Activated CD4-positive, alpha-beta T cell treated with anti-CD3 and anti-CD28 coated beads, Interleukin-10, Interleukin-2, amounts not matched to agents 100 ng/mL and 50 ng/mL, durations not matched to agents 16 hours and 8 hours (primary cell): ENCODE data around the gene HSD17B1.
A peak's percentile ranks its signal among the peaks of the same experiment; 100 is the strongest.
"Not testable (repeated sequence)": the region's sequence is repeated elsewhere in the genome, so short reads cannot be mapped to it uniquely, and the experiment has no call there.

Experiments used
- DNase-seq: peaks from one replicate; pipeline ENCODE4 v3.0.0-alpha.2; 2020

HSD17B1 gene, protein sequence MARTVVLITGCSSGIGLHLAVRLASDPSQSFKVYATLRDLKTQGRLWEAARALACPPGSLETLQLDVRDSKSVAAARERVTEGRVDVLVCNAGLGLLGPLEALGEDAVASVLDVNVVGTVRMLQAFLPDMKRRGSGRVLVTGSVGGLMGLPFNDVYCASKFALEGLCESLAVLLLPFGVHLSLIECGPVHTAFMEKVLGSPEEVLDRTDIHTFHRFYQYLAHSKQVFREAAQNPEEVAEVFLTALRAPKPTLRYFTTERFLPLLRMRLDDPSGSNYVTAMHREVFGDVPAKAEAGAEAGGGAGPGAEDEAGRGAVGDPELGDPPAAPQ

DNA sequence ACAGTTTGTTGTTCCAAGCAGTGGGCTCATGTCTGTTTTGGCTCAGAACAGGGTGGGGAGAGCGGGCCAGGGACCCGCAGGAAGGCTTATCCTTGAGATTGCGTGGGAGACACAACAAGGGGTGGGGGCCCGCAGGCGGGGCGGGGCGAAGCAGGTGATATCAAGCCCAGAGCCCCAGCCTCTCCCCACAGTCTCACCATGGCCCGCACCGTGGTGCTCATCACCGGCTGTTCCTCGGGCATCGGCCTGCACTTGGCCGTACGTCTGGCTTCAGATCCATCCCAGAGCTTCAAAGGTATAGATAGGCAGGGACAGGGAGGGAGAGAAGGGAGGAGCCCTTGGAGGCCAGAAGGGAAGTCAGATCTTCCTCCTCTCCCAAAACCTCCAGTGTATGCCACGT is at the start of gene HSD17B1:
Gene HSD17B1, plus strand, starts transcription at position 188 of the 400 bp plus-strand sequence. Its CDS starts 11 bp downstream, at position 199.
- DNase-seq = not testable (repeated sequence)

DNA sequence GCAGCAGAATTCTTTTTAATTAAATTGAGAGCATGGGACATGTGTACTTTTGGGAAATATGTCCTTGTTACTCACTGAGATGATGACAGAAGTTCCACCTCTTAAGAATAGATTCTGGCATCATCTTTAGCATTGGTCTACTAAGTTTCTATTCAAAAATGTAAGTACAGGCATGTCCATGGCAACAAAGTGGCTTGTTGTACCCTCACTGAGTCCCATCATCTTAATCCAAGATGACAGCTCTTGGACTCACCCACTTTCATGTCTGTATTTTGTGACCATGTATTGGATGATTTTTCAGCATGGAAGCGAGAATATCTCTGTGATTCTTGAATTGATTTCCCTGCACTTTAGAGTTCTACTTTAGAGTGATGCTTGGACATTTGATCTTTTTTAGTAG is 49.8 kb upstream of the HSD17B1 start:
- no peak for DNase-seq

DNA sequence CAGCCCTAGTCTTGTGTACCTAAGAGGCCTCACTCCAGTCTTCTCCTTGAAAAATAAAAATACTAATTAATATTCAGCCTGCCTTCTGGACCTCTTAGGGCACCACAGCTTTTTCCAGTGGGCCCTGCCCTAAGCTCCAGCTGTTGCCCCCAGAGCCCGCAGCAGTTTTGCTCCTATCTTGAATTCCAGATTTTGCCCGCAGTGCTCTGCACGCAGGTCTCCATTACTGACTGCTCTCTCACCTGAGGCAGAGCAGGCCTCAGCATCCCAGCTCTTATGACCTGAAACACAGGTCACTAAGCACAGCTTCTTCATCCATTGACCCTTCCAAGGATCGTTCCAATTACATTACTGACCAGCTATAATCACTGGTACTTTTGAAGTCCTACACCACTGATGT is 45.1 kb upstream of the HSD17B1 start:
- no peak for DNase-seq

DNA sequence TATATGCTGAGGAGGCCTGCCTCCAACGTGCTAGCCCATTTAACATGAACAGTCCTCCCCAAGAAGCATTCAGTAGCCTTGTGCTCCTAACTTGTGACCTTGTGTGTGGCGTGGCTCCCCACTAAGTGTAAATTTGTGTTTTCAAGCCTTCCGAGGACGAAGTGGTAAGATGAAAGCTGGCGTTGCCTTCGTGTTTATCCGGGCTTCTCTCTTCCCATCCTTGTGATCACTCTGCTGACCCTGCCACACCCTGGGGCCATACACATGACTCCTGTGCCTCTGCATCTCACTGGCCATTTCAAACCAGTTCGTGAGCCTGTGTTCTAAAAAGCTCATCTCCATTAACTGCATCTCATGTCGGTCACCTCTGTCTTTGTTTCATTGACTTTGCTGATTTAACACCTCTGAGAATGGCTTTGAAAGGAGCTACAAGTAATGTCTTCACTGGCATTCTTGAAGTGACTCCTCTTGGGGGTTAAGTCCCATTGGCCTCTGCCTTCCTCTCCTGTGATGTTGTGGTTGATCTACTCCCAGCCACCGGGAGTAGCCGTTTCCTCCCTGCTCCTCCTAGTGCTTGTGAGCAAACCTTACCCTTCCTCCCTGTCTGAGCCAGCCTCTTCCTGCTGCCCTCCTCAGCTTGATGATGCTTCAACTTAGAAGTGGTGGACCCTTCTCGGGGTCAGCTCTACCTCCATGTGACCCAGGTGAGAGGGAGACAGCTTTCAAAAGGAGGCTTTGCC is 44.1 kb upstream of the HSD17B1 start:
- no peak for DNase-seq

DNA sequence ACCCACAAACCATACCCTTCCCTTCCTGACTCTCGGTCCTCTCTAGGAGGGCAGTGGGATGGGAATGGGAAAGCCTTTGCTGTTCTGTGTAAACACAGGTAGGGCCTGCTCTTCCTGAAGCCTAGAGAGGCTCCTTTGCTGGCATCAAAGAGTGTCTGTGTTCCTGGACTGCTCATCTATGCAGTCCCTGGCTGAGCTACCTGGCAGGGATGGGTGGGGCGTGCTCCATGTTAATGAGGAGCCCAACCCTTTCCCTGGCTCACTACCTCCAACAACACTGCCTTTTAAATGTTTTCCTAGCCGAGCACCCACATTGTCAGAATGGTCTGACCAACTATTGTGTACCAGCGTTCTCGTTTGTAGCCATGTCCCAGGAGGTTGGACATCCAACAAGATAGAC is 43.3 kb upstream of the HSD17B1 start:
- no peak for DNase-seq

DNA sequence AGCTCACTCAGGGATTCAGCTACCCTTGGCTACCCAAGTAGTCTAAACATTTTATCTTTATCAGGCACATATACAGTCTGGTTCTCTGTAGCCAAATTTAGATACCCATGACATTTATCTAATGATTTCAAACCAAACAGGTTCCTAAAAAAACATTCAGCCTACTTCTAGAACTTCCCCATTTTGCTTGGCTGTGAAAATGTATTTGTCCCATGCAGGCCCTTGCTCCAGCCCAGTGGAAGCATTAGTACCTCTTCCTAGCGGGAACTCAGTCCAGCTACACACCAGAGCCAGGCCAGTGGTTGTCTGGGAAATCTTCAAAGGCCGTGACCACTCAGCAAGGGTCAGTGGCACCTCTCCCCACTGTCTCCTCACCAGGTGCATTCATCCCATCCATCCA is 42.9 kb upstream of the HSD17B1 start:
- no peak for DNase-seq

DNA sequence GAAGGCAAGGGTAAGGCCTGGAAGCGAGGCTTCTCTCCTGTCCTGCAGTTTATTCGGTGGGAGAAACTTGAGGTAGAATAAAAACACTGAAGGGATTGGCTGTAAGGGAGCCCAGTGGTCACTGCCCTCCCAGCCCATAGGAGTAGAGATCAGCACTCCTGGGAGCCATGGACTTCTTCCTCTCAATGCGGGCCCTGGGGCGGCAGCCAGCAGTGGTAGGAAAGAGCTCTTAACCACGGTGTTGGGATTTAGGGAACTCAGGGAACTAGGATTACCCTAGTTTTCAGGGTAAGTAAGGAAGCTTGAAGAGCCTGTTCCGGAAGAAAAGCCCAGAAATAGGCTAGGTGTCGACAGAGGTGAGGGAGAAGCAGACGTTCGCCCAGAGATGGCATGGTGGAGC is 40.5 kb upstream of the HSD17B1 start:
- DNase-seq = no peak

DNA sequence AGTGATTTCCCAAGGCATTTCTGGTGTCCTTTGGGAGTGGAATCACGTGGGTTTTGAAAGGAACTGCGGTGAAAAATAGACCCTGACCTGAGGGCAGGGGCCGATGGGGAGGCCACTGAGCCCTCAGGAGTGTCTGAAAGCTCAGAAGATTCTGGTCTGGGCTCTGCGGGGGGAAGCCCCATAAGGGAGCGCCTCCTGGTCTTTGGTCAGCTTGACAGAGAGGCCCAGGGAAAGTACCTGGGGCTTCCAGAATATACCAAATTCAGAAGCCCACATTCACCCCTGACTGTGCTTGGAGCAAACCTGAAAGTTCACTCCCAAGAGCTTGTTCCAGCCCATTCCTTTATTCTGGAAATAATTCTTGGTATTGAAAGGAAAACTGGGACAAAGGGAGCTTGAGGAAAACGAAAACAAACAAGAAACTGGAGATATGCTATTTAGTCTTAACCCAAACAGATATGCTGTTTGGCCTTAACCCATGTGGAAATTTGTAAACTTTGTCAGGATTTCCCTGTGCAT is 39.9 kb upstream of the HSD17B1 start:
- DNase-seq = no peak

DNA sequence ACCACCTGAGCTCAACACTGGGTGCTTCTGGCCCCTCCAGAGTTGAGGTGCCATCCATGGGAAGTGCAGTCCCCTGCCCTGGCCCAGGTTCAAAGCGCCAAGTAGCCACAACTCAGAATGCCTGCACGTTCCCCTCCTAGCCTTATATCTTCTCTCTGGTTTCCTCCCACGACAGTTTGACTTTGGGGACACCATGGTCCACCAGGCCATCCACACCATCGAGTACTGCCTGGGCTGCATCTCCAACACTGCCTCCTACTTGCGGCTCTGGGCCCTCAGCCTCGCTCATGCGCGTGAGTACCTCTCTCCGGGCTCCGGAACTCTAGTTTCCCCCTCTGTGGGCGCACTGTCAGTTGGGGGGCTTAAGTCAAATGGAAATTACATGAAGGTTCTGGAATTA is 39.0 kb upstream of the HSD17B1 start:
- DNase-seq = no peak

DNA sequence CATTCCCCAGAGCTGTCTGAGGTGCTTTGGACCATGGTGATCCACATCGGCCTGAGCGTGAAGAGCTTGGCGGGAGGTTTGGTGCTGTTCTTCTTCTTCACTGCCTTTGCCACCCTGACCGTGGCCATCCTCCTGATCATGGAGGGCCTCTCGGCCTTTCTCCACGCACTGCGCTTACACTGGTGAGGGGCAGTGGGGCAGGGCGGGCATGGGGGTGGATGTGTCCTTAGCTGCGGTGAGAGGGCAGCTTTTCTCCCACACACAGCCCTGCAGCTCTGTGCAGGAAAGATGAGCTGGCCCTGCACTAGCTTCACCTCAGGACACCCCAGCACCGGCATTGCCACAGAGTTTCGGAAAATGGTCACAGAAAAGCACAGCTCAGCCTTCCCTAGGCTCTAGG is 38.4 kb upstream of the HSD17B1 start:
- no peak for DNase-seq

DNA sequence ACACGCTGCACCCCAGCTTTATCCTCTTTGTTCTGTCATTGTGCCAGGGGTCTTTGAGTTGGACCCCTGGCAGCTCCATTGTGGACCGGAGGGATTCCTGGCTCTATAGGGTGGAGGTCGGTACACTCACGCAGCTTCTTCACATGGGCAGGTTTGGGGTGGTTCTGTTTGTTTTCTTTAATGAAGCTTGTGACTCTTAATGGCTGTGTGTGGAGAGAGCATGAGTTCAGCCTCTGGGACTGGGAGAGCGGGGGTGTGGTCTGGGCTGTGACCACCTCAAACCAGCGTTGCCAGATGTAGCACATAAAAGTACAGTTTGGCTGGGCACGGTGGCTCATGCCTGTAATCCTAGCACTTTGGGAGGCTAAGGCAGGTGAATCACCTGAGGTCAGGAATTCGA is 37.9 kb upstream of the HSD17B1 start:
- no peak for DNase-seq

DNA sequence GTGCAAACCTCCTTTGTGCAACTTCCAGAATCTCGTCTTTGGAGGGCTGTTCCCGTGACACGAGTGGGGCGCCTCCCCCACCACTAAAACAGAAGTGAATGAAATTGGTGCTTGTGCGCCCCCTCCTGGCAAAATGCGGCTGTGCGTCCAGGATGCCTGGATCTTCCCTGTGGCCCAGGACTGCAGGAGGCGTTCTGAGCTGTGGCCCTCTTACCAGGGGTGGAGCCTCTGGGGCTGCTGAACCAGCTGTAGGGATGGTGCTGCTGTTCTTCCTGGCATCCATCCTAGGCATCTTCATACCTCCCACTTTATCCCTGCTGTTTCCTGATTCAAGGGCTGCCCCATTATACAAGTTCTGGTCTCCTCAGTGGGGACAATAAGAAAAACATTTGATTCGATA is 35.2 kb upstream of the HSD17B1 start:
- DNase-seq = peak; percentile 78

DNA sequence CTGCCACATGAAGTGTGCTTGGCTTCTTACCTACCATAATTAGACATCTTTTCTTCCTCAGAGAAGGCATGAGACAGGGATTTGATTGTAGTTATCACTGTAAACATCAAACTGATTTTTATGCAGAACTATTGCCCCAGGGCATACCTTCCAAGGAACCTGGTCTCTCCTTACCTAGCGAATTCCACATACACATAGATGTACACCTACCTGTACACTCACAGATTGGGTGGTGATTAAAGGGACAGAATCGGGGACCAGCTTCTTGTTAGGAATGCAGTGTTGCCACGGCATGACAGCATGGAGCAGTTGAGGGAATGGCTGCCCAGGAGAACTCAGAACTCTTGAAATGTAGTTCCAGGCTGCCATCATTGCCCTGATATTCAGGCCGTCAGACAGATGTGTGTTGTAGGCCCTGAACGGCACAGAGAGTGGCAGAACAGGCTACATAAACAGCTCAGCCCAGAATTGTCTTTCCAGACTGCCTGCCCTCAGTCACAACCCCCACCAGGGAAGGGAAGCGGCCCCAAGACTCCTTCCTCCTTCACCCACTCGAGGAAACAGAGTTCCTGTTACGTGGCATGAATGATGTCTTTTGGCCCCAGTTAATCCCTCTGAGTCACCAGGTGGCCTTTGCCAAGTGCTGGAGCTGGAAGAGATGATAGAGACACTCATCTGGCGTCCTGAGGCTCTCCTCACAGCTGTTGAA is 34.5 kb upstream of the HSD17B1 start:
- DNase-seq = no peak

DNA sequence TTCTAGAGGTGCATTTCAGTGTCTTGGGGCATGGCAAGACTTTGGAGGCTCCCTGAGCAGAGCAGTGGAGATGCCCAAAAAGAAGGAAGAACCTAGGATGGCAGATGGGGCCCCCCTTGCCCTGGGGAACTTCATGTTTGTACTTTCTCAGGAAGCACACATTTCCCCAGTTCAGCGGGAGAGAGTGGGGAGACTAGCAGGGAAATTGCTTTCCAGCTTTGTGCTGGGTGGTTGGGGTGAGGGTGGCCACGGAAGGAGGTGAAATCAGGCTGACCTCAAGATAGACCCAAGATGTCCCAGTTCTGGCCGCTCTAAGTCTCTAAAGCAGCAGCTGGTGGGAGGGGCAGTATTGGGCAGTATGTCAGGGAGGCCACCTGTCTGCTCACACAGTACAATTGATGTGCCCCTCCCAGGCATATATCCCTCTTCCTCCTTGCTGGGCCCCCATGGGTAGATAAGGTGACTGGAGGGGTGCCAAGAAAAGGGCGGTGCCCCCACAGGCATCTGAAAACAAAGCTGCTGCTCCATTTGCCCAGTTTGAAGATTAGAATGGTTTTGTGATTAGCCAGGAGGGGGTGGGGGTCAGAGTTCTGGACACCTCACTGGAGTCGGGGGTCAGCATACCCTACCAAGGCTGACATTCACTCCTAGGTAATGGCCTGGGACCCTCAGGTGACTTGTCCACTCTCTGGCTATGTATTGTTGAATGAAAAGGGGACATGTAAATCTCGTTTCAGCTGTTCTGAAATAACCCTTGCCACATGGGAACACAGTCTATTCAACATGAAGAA is 33.8 kb upstream of the HSD17B1 start:
- no peak for DNase-seq

DNA sequence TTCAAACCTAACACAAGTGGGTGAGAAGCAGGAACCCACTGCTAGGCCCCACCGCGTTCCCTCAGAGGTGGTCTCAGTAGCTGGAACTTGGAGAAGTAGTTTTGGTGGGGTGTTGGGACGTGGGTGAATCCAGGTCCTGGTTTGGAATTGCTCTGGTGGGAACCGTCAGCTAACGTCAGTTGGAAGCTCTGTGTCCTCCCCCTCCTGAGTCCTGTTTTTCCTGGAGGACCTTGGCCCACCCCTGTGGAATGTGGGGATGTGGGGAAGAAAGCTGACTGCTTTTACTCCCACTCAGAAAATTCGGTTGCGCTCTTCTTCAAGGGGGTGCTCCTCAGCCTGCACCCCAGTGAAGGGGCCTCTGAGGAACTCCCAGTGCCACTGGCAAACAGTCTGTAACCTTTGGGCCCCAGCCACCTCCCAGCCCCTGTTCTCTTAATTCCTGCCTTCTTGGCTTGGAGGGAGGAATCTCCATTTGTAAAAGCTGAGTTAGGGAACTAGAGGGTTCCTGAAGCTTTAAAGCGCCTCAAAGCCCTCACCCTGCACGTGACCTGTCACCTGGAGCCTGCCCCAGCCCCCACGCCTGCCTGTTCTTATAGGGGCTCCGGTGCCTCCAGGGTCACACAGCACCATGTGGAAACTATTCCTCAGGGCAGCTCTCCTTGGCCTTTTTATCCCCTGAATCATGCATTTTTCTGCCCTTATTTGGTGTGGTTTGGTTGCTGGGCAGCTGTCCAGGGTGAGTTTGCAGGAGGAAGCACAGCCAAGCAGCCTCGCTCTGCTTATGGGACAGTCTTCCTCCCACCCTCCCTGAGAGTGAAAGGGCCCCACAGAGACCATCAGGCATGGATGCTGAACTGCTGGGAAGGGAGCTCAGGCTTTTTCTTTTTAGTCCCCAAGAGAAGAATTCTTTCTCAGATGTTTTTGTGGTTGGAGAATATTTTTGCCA is 32.9 kb upstream of the HSD17B1 start:
- DNase-seq = no peak

DNA sequence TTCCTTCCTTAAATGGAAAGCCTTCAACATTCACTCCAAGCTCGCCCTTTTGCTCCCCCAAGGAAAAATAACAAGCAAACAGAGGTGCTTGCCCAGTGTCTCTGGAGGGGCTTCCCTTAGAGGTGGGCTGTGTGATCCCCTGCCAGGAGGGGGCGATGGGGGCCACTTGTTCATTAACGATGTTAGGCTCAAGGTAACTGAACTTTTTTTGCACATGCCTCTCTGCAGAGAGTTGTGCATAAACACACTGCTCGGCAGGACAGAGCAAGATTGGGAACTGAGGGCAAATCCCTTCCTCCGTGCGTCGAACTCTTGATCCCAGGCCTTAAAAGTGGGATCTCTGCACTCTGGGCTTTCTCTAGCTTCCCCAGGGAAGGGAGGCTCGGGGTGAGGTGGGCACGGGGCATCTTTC is 32.2 kb upstream of the HSD17B1 start:
- DNase-seq = peak; percentile 32

DNA sequence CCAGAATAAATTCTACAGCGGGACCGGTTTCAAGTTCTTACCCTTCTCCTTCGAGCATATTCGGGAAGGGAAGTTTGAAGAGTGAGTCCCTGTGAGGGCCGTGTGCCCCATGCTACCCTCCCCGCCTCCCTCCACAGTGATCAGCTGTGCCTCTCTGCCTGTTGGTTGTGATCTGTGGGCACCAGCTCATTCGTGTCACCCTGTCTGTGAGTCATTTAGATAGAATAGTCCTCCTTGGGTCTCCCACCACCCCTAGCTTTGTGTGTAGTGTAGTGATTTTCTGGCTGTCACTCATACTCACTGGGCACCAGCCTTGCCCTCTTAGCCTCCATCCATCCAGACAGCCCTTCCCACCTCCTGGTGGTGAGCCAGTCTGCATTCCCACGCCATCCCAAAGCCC is 31.7 kb upstream of the HSD17B1 start:
- DNase-seq = peak; percentile 45

DNA sequence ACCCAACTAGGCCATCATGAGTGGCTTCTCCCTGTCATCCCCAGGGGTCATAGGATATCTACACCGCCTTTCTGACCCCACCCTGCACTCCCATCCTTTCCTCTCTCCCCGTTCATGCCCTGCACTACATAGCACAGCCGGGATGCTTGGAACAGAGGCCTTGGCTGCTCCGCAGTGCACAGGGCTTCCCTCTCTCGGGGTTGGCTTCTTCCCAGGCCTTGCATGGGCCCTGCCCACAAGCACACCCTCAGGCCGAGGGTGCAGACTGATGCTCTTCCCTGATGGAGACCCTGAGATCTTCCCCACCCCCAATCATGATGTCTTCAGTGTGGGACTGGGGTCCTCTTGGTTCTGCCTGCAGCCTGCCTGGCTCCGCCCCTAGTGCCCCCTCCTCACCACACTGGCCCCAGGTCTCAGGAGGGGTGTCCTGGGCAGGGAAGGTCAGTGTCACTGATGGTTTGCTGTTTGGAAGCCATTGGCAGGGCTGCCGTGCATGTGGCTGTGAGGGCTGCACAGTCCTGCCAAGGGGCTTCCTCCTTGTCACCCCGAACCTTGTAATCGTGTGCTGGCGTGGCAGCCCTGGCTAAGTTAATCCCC is 31.0 kb upstream of the HSD17B1 start:
- no peak for DNase-seq

DNA sequence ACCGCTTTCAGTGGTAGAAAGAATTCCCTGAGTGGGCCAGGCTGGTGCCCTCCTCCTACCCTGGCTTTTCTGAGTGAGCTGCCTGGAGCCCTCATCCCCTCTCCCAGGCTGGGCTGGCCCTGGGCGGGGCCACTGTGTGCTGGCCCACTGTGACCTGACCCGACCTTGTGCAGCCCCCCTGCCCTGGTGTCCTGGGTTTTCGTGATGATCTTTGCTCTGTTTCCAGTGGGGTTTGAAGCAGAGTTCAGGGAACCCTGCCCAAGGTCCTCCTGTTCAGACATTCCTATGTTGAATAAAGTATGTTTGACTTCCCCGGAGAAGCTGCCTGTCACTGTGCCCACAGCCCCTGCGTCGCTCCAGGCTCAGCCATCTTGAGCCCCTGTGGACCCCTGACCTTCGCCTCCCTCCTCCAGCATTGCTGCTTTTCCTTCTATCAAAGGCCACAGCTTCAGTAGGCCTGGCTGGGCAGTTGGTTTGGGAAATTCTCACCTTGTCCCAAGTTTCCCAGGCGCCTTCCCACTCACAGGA is 30.4 kb upstream of the HSD17B1 start:
- no peak for DNase-seq

DNA sequence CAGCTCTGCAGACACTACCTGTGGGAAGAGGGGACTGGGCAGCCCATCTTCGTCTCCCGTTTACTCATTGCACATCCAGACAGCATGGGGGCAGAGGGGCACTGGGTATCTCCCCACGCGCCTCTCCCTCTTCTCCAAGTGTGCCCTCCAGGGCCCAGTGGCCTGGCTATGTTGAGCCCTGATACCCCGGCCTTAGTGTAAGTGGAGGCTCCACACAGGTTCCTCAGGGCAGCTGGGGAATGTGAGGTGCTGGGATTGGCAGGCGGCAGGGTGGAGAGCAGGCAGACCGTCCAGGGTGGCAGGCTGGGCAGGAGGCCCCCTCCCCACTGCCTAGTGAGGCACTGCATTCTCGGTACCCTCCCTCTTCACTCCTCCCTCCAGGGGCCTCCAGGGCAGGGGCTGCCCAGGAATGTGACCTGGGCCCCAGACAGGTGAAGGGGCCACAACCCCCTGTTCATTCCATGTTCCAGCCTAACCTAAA is 29.9 kb upstream of the HSD17B1 start:
- no peak for DNase-seq

DNA sequence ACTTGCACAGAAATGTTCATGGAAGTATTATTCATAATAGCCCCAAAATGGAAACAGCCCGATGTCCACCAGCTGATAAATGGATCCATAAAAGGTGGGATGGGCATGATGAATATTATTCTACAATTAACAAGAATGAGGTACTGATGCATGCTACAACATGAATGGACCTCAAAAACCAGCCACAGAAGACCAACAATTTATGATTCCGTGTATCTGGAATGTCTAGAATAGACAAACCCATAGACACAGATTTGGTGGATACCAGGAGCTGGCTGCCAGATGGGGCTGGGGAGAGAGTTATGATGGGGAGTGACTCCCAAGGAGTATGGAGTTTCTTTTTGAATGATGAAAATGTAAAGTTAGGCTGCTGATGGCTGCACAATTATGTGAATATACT is 27.5 kb upstream of the HSD17B1 start:
- DNase-seq = no peak
